Neuronal stem cell (in vitro differentiated cells): ENCODE results near the gene C2orf42.
"Not testable (repeated sequence)": the region's sequence is repeated elsewhere in the genome, so short reads cannot be mapped to it uniquely, and the experiment has no call there.

Source experiments
- DNase-seq: peaks from one replicate; pipeline ENCODE4 v3.0.0-alpha.2; 2013; ENCODE audit warnings: low spot score
- H2AFZ ChIP-seq: one replicate; pipeline ENCODE4 v1.6.1; 2013; ENCODE audit warnings: mild to moderate bottlenecking, low read length, inconsistent platforms
- H2AK5ac ChIP-seq: 2 replicates; pipeline ENCODE4 v1.6.1; 2013; ENCODE audit warnings: low read depth, mild to moderate bottlenecking, inconsistent platforms, low read length, moderate library complexity, mixed read lengths
- H2BK120ac ChIP-seq: 2 replicates; pipeline ENCODE4 v1.6.1; 2013; ENCODE audit warnings: low read depth, mild to moderate bottlenecking, inconsistent platforms, low read length, moderate library complexity, mixed read lengths
- H2BK12ac ChIP-seq: one replicate; pipeline ENCODE4 v1.6.1; 2013; ENCODE audit warnings: low read length, inconsistent platforms
- H2BK15ac ChIP-seq: 2 replicates; pipeline ENCODE4 v1.6.1; 2013; ENCODE audit warnings: mild to moderate bottlenecking, low read length, inconsistent platforms, mixed read lengths
- H2BK5ac ChIP-seq: one replicate; pipeline ENCODE4 v1.6.1; 2013; ENCODE audit warnings: inconsistent platforms, mild to moderate bottlenecking, low read length, moderate library complexity
- H3K14ac ChIP-seq: one replicate; pipeline ENCODE4 v1.6.1; 2013; ENCODE audit warnings: low read length, inconsistent platforms
- H3K18ac ChIP-seq: 2 replicates; pipeline ENCODE4 v1.6.1; 2013; ENCODE audit warnings: low read length, inconsistent platforms
- H3K23ac ChIP-seq: 2 replicates; pipeline ENCODE4 v1.6.1; 2013; ENCODE audit warnings: low read depth, mild to moderate bottlenecking, mixed read lengths, low read length, inconsistent platforms; ENCODE audit not compliant: poor library complexity
- H3K27ac ChIP-seq: replicated peaks from 3 replicates; pipeline ENCODE4 v1.5.1; 2013; ENCODE audit warnings: low read length, inconsistent platforms
- H3K27me3 ChIP-seq, 3 experiments: 2 replicates each; pipeline ENCODE4 v1.6.1; 2013; ENCODE audit warnings: low read length in 3 of 3, mild to moderate bottlenecking in 2 of 3, inconsistent platforms in 1 of 3, low read depth in 1 of 3, mixed read lengths in 1 of 3, moderate library complexity in 1 of 3; ENCODE audit not compliant: control insufficient read depth in 3 of 3, insufficient read depth in 3 of 3
- H3K36me3 ChIP-seq, 2 donors: replicated peaks in 1 of 2; 2 replicates each; pipeline ENCODE4 v1.6.1; 2013; ENCODE audit warnings: low read length in 2 of 2; ENCODE audit not compliant: control insufficient read depth in 2 of 2, insufficient read depth in 2 of 2
- H3K4ac ChIP-seq: 2 replicates; pipeline ENCODE4 v1.6.1; 2013; ENCODE audit warnings: inconsistent platforms, mild to moderate bottlenecking, low read length, moderate library complexity
- H3K4me1 ChIP-seq, 2 donors: 1 replicate in 1 of 2; 2 replicates in 1 of 2; pipeline ENCODE4 v1.6.1; 2013; ENCODE audit warnings: low read length in 2 of 2, low read depth in 1 of 2; ENCODE audit not compliant: control insufficient read depth in 2 of 2, insufficient read depth in 1 of 2
- H3K4me2 ChIP-seq: one replicate; pipeline ENCODE4 v1.6.1; 2013; ENCODE audit warnings: mild to moderate bottlenecking, low read length, inconsistent platforms; ENCODE audit not compliant: insufficient read depth, poor library complexity, severe bottlenecking
- H3K4me3 ChIP-seq, 2 donors: 2 replicates each; pipeline ENCODE4 v1.5.1; 2013; ENCODE audit warnings: low read length in 2 of 2, mild to moderate bottlenecking in 2 of 2, inconsistent platforms in 1 of 2, moderate library complexity in 1 of 2
- H3K79me1 ChIP-seq: one replicate; pipeline ENCODE4 v1.6.1; 2013; ENCODE audit warnings: low read depth, mild to moderate bottlenecking, inconsistent platforms, low read length, moderate library complexity
- H3K9ac ChIP-seq: one replicate; pipeline ENCODE4 v1.6.1; 2013; ENCODE audit warnings: mild to moderate bottlenecking, low read depth, low read length, inconsistent platforms; ENCODE audit not compliant: poor library complexity
- H3K9me3 ChIP-seq, 2 donors: replicated peaks in 1 of 2; 2 replicates each; pipeline versions ENCODE3 to v1.6.1; 2013; ENCODE audit warnings: low read length in 2 of 2, mild to moderate bottlenecking in 2 of 2, inconsistent platforms in 1 of 2, low read depth in 1 of 2, mixed read lengths in 1 of 2, moderate library complexity in 1 of 2; ENCODE audit not compliant: control insufficient read depth in 2 of 2, insufficient read depth in 1 of 2
- H4K8ac ChIP-seq: one replicate; pipeline ENCODE4 v1.6.1; 2013; ENCODE audit warnings: low read depth, mild to moderate bottlenecking, inconsistent platforms, low read length, moderate library complexity
- H4K91ac ChIP-seq: one replicate; pipeline ENCODE4 v1.6.1; 2013; ENCODE audit warnings: low read length, low read depth, mild to moderate bottlenecking, inconsistent platforms; ENCODE audit not compliant: poor library complexity
- WGBS, 2 donors: extraction: QIAGEN DNeasy Blood & Tissue Kit; methylation state at CpG; one replicate each; pipeline ENCODE4 v1.1.7; 2013; ENCODE audit warnings: missing lambda C conversion rate in 2 of 2, mixed read lengths in 1 of 2; ENCODE audit not compliant: insufficient read length in 2 of 2, insufficient replicate concordance in 1 of 2; ENCODE audit errors: extremely low coverage in 2 of 2; 5-methylcytosine and 5-hydroxymethylcytosine counted together

Gene C2orf42

GRCh38 chr2:70102323-70102905 lies 88.4 kb downstream of the C2orf42 start:
- H3K14ac ChIP-seq, H3K4me2 ChIP-seq, H2AFZ ChIP-seq, H3K79me1 ChIP-seq, H2BK5ac ChIP-seq, H3K18ac ChIP-seq, H3K9me3 ChIP-seq, H3K4ac ChIP-seq, H2BK12ac ChIP-seq, H3K27ac ChIP-seq, H2BK120ac ChIP-seq, H4K8ac ChIP-seq, H3K23ac ChIP-seq, DNase-seq, H2BK15ac ChIP-seq, H3K4me1 ChIP-seq, H3K36me3 ChIP-seq, H4K91ac ChIP-seq, H3K4me3 ChIP-seq, H2AK5ac ChIP-seq, H3K9ac ChIP-seq, H3K27me3 ChIP-seq: not testable (repeated sequence)
- no CpG with 5 or more reads among the region's 29 CpGs for WGBS, 2 donors

GRCh38 chr2:70101686-70102085 lies 89.1 kb downstream of the C2orf42 start:
- not testable (repeated sequence) for H2BK12ac ChIP-seq, H3K14ac ChIP-seq, H2AFZ ChIP-seq, H3K27me3 ChIP-seq, H3K36me3 ChIP-seq, H2BK15ac ChIP-seq, DNase-seq, H3K4ac ChIP-seq, H3K23ac ChIP-seq, H3K9me3 ChIP-seq, H2BK120ac ChIP-seq, H3K18ac ChIP-seq, H4K91ac ChIP-seq, H3K4me1 ChIP-seq, H2BK5ac ChIP-seq, H3K79me1 ChIP-seq, H4K8ac ChIP-seq, H3K4me2 ChIP-seq, H3K27ac ChIP-seq, H2AK5ac ChIP-seq, H3K4me3 ChIP-seq, H3K9ac ChIP-seq
- no CpG with 5 or more reads among the region's 11 CpGs for WGBS, 2 donors

- H3K36me3 ChIP-seq: no peaks in the 10 kb centered on the region
- H2BK5ac ChIP-seq: no peak overlapping the region
- no peak overlapping the region for H3K9ac ChIP-seq
- H2BK12ac ChIP-seq: no peak overlapping the region
- no peak overlapping the region for H2BK120ac ChIP-seq
- no peak overlapping the region for H3K4ac ChIP-seq
- H3K23ac ChIP-seq: no peak overlapping the region
- H3K9me3 ChIP-seq: no peaks in the 10 kb centered on the region
- no peaks in the 10 kb centered on the region for H3K79me1 ChIP-seq
- no peak for DNase-seq
- no peak overlapping the region for H3K4me2 ChIP-seq
- H3K27me3 ChIP-seq: no peaks in the 10 kb centered on the region
- H2BK15ac ChIP-seq: no peak overlapping the region
- peaks cover 0 to 5% of the 10 kb centered on the region in 2 donors for H3K4me1 ChIP-seq
- no peak overlapping the region for H4K8ac ChIP-seq
- no peak overlapping the region for H2AK5ac ChIP-seq
- H4K91ac ChIP-seq: no peak overlapping the region
- H3K4me3 ChIP-seq: no peak overlapping the region
- no peak overlapping the region for H2AFZ ChIP-seq
- no peak overlapping the region for H3K14ac ChIP-seq
- no peak overlapping the region for H3K27ac ChIP-seq
- no peak overlapping the region for H3K18ac ChIP-seq
- no CpG with 5 or more reads among the region's 6 CpGs for WGBS, 2 donors
Observed at GRCh38 chr2:70101174-70101573, 89.6 kb downstream of the C2orf42 start.
